Measurements from ENCODE around the gene CYP3A4. TPM values are rescaled to one million over a fixed set of nuclear protein-coding genes. Genes with fewer than 3 reads are reported as not detected.

The CYP3A4 gene
- total RNA-seq = 0.04 TPM
- polyA plus RNA-seq (ENCODE audit: insufficient read depth in 1 of 8, insufficient read length in 8 of 8, low replicate concordance in 1 of 8) = 1 to 10 TPM in 1 of 8 donors, under 1 TPM in 6, not detected in 1; 0.07 to 1.8 (median 0.13) TPM
- long read RNA-seq, donor 1 = 0 reads
- long read RNA-seq, donor 2 = 0 reads
- long read RNA-seq, donor 3 = 0 reads
- long read RNA-seq, donor 4 = 0 reads
- long read RNA-seq, donor 5 = 0 reads
- long read RNA-seq, donor 6 = 0 reads
- long read RNA-seq, donor 7 = 0 reads
- long read RNA-seq, donor 8 = 0 reads
- long read RNA-seq, donor 9 = 0 reads
- long read RNA-seq, donor 10 = 0 reads
- long read RNA-seq, donor 11 = 0 reads

DNA sequence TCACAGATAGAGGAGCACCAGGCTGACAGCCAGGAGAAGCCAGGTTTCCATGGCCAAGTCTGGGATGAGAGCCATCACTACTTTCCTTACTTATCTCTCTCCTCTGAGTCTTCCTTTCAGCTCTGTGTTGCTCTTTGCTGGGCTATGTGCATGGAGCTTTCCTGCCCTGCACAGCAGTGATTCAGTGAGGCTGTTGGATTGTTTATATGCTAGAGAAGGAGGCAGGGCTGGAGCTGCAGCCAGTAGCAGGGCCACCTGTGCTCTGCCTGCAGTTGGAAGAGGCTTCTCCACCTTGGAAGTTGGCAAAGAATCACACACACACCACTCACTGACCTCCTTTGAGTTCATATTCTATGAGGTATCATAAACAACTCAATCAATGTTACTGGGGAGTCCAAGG, at the start of gene CYP3A4:
Gene CYP3A4 (minus strand): TSS at position 178 of the 400 bp plus-strand sequence. CDS start 103 bp downstream, at position 75.
- Histone ChIP-seq H3K36me3 (ENCODE audit: control insufficient read depth, insufficient read depth, low read length) (no peaks in the 10 kb centered on the region), H3K4me3 (ENCODE audit: low read length) (no peak within 1 kb of the TSS), H3K27me3 (ENCODE audit: control insufficient read depth, insufficient read depth, low read length) (no peaks in the 10 kb centered on the region), H3K4me1 (ENCODE audit: control insufficient read depth, insufficient read depth, low read length) (peaks cover 1% of the 10 kb centered on the region), H3K27ac (ENCODE audit: low read length) (no peak within 1 kb of the TSS), H3K9me3 (replicated peaks; ENCODE audit: control insufficient read depth, low read depth, low read length) (no peaks in the 10 kb centered on the region)
- no peak for DNase-seq

DNA sequence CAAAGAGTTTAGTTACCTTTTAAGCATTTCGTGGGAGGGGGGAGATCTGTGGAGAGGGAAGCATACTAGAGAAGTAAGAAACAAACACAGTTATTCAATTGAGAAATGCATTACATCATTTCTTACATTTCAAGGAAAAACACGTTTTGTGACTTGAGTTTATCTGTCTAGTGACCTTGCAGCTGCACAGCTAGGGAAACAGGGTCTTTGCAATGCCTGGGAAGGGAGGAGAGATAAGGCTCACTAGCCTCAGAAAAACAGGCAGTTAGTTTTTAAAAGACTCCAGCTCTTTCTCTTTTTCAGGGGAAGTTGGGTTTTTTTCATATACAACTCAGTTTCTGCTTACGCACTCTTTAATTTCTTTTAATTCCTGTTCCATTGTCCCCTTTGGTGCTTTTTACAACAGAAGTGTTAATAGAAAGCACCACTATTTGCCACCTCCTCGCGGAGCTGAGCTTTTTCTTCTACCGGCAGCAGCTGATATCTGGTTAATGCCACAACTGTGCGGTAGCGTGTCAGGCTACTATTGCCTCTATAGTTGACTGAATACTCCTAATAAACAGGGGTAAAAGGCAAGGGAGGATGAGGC, 49.4 kb upstream of the CYP3A4 start:
- Histone ChIP-seq H3K9me3 (replicated peaks; ENCODE audit: control insufficient read depth, low read depth, low read length) (no peaks in the 10 kb centered on the region), H3K4me3 (ENCODE audit: low read length) (no peak overlapping the region), H3K27ac (ENCODE audit: low read length) (no peak overlapping the region), H3K4me1 (ENCODE audit: control insufficient read depth, insufficient read depth, low read length) (no peaks in the 10 kb centered on the region), H3K36me3 (ENCODE audit: control insufficient read depth, insufficient read depth, low read length) (no peaks in the 10 kb centered on the region), H3K27me3 (ENCODE audit: control insufficient read depth, insufficient read depth, low read length) (peaks cover 2% of the 10 kb centered on the region)
- WGBS (ENCODE audit: insufficient coverage) = no CpG with 5 or more reads among the region's 8 CpGs
- DNase-seq = no peak

DNA sequence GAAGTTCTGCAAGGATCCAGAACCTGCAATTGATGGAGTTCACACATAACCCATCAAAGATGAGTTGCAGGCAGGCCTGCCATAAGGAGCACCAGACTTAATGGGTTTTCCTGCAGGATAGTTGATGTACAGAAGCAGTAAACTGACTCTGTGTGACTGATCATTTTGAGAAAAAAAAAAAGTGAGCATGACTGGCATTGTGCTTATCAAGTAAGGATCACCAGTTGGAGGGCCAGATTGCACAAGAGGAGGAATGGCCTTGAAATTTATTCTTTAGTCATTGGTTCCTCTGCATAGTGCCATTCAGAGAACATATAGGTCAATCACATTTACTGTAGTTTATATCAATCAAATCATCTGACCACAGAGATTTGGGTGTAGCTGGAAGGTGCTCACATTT, 47.6 kb upstream of the CYP3A4 start:
- no peak overlapping the region for H3K27ac ChIP-seq (ENCODE audit: low read length)
- no peak for DNase-seq
- H3K4me3 ChIP-seq (ENCODE audit: low read length) = no peak overlapping the region

DNA sequence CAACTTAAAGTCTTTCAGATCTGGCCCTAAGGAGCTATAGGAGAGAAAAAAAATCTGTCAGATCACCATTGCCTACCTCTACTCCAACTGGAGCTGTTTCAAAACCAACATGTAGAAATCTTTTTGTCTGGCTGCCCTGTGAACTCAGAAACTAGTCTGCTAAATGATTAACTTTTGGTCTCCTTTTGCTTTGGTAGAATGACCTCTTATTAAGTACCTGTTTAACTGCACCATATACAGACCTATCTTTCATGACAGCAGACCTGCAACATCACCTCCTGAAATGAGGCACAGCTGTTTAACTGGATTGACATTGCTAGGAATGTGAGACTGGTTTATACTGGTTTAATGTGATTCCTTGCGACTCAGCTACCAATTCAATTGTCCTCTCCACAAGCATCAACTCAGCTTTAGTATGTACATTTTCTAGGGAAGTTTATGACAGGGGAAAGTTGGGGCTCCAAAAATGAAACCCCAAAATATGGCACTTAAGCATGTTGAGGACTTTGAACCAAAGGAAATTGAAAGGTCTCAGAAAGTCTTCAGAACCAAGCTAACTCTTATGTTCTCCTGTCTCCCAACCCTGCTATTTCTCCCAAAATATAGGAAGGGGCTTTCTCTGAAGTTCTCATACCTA, 45.7 kb upstream of the CYP3A4 start:
- H3K9me3 ChIP-seq (replicated peaks; ENCODE audit: control insufficient read depth, low read depth, low read length) = no peaks in the 10 kb centered on the region
- no peak overlapping the region for H3K4me3 ChIP-seq (ENCODE audit: low read length)
- WGBS (ENCODE audit: insufficient coverage) = no CpG with 5 or more reads among the region's 1 CpG
- peaks cover 2% of the 10 kb centered on the region for H3K27me3 ChIP-seq (ENCODE audit: control insufficient read depth, insufficient read depth, low read length)
- H3K36me3 ChIP-seq (ENCODE audit: control insufficient read depth, insufficient read depth, low read length) = no peaks in the 10 kb centered on the region
- no peak overlapping the region for H3K27ac ChIP-seq (ENCODE audit: low read length)
- DNase-seq = no peak
- H3K4me1 ChIP-seq (ENCODE audit: control insufficient read depth, insufficient read depth, low read length) = no peaks in the 10 kb centered on the region

More for the DNA sequence above, 47.6 kb upstream of the CYP3A4 start:
- Histone ChIP-seq H3K27me3 (ENCODE audit: control insufficient read depth, insufficient read depth, low read length) (peaks cover 2% of the 10 kb centered on the region), H3K4me1 (ENCODE audit: control insufficient read depth, insufficient read depth, low read length) (no peaks in the 10 kb centered on the region), H3K9me3 (replicated peaks; ENCODE audit: control insufficient read depth, low read depth, low read length) (no peaks in the 10 kb centered on the region), H3K36me3 (ENCODE audit: control insufficient read depth, insufficient read depth, low read length) (no peaks in the 10 kb centered on the region)

DNA sequence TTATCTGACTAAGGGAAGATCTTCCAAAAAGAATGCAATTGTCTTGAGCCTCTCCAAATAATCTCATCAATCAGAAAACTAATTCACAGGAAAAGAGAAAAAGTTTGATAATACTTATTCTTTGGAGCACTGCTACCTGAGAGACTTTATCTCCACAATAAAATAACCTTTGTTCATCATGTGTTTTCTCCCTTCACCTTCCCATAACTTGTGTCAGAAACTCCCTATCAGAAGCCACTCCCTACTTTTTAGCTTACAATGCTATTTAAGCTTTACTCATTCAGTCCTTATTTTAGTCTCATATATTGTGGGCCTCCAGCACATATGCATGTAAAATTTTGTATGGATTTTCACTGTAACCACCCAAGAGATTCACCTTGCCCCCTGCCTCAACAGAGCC, 44.8 kb upstream of the CYP3A4 start:
- H3K9me3 ChIP-seq (replicated peaks; ENCODE audit: control insufficient read depth, low read depth, low read length) = no peaks in the 10 kb centered on the region
- H3K4me1 ChIP-seq (ENCODE audit: control insufficient read depth, insufficient read depth, low read length) = peaks cover 2% of the 10 kb centered on the region
- no peaks in the 10 kb centered on the region for H3K27me3 ChIP-seq (ENCODE audit: control insufficient read depth, insufficient read depth, low read length)
- H3K4me3 ChIP-seq (ENCODE audit: low read length) = no peak overlapping the region
- DNase-seq = no peak
- no peak overlapping the region for H3K27ac ChIP-seq (ENCODE audit: low read length)
- no peaks in the 10 kb centered on the region for H3K36me3 ChIP-seq (ENCODE audit: control insufficient read depth, insufficient read depth, low read length)

DNA sequence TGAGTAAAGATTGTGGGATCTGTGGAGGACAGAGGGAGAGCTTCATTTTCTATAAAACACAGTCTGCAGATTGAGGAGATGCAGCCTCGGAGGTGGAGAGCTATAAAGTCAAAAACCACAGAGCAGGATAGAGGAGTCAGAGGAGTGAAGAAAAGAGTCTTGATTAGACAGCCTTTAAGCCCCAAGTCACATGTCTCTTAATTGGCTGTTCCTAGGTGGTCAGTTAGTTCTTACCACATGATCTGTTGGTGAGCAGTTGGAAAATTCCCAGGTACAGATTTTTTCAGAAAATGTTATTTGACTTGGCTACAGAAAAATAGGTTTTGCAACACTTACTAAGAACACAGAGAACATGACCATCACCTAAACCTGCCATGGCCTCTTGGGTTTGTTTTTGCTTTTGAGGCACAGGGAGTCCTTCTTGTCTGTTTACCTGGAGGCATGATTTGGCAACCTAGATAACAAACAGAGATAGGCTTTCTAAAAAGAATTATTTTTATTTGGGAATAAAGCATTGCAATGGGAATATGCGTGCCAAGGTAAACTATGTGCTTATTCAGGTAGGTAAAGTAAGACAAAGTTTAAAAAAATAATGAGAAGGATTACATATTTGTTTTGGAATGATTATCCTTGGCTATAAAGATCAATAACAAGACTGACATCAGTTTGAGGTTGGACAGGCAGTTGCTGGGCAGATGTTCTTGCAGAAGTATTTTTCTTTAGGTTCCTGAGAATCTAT, 43.2 kb upstream of the CYP3A4 start:
- Histone ChIP-seq H3K27me3 (ENCODE audit: control insufficient read depth, insufficient read depth, low read length) (no peaks in the 10 kb centered on the region), H3K9me3 (replicated peaks; ENCODE audit: control insufficient read depth, low read depth, low read length) (no peaks in the 10 kb centered on the region), H3K4me1 (ENCODE audit: control insufficient read depth, insufficient read depth, low read length) (peaks cover 2% of the 10 kb centered on the region), H3K27ac (ENCODE audit: low read length) (no peak overlapping the region), H3K4me3 (ENCODE audit: low read length) (no peak overlapping the region), H3K36me3 (ENCODE audit: control insufficient read depth, insufficient read depth, low read length) (no peaks in the 10 kb centered on the region)
- 100% methylated on average over 1 of the region's 2 CpGs for WGBS (ENCODE audit: insufficient coverage)
- no peak for DNase-seq

DNA sequence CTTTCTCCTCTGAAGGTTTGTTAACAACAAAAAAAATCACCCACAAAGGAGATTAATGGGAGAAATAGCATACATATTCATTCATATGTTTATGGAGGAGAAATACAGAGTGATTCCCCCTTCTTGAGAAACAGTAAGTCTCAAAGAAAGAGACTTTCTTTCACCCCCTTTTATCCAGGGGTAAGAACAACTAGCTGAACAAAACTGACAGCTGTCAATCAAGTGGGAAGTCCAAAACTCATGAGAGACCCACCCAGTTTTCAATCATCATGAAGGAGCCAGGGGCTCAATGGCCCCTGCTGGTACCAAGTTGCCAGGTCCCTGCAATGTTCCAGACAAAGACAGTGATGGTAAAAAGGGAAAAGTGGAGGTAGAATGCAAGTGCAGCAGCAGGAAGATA, 41.9 kb upstream of the CYP3A4 start:
- DNase-seq = no peak

DNA sequence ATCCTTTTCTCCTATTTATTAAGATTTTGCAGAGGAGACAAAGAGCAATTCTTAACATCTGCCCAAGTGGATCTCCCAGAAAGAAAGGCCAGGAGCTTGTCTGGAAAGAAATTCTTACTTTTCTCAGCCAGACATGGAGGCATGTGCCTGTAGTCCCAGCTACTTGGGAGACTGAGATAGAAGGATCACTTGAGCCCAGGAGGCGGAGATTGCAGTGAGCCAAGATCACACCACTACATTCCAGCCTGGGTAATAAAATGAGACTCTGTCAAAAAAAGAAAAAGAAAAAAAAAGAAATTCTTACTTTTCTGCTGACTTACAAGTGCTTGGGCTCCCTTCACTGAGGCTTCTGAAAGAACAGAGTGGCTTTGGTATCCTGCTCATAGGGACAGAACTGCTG, 41.5 kb upstream of the CYP3A4 start:
- WGBS (ENCODE audit: insufficient coverage) = no CpG with 5 or more reads among the region's 1 CpG
- no peaks in the 10 kb centered on the region for H3K9me3 ChIP-seq (replicated peaks; ENCODE audit: control insufficient read depth, low read depth, low read length)

More for the DNA sequence above, 41.9 kb upstream of the CYP3A4 start:
- H3K9me3 ChIP-seq (replicated peaks; ENCODE audit: control insufficient read depth, low read depth, low read length) = no peaks in the 10 kb centered on the region
- H3K27ac ChIP-seq (ENCODE audit: low read length) = no peak overlapping the region
- peaks cover 2% of the 10 kb centered on the region for H3K4me1 ChIP-seq (ENCODE audit: control insufficient read depth, insufficient read depth, low read length)
- H3K4me3 ChIP-seq (ENCODE audit: low read length) = no peak overlapping the region
- H3K36me3 ChIP-seq (ENCODE audit: control insufficient read depth, insufficient read depth, low read length) = no peaks in the 10 kb centered on the region
- H3K27me3 ChIP-seq (ENCODE audit: control insufficient read depth, insufficient read depth, low read length) = no peaks in the 10 kb centered on the region

DNA sequence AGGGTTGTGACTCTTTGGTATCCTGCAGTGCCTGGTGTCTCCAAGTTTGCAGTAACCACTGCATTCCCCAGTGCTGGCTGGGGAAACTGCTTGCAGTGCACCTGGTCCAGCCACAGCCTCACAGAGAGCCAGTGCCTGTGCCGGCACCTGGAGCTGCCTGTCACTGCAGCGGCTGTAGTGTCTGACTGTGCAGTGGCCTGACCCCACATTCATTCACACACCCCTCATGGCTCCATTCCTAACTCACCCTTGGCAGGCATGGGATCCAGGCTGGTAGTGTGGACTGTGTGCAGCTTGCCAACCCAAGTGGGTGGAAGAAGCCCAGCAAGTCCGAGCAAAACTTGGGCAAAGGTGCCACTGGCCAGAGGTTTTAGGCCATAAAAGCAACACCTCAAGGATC, 40.1 kb upstream of the CYP3A4 start:
- Histone ChIP-seq H3K4me3 (ENCODE audit: low read length) (no peak overlapping the region), H3K9me3 (replicated peaks; ENCODE audit: control insufficient read depth, low read depth, low read length) (no peaks in the 10 kb centered on the region), H3K27ac (ENCODE audit: low read length) (no peak overlapping the region), H3K4me1 (ENCODE audit: control insufficient read depth, insufficient read depth, low read length) (peaks cover 2% of the 10 kb centered on the region), H3K36me3 (ENCODE audit: control insufficient read depth, insufficient read depth, low read length) (no peaks in the 10 kb centered on the region), H3K27me3 (ENCODE audit: control insufficient read depth, insufficient read depth, low read length) (no peaks in the 10 kb centered on the region)
- peak; percentile 15 for DNase-seq
- 80% methylated on average over 1 of the region's 3 CpGs for WGBS (ENCODE audit: insufficient coverage)

More for the DNA sequence above, 41.5 kb upstream of the CYP3A4 start:
- no peaks in the 10 kb centered on the region for H3K36me3 ChIP-seq (ENCODE audit: control insufficient read depth, insufficient read depth, low read length)
- no peak overlapping the region for H3K4me3 ChIP-seq (ENCODE audit: low read length)
- no peaks in the 10 kb centered on the region for H3K27me3 ChIP-seq (ENCODE audit: control insufficient read depth, insufficient read depth, low read length)
- peaks cover 2% of the 10 kb centered on the region for H3K4me1 ChIP-seq (ENCODE audit: control insufficient read depth, insufficient read depth, low read length)
- H3K27ac ChIP-seq (ENCODE audit: low read length) = no peak overlapping the region
- DNase-seq = no peak

Data from muscle of leg (tissue), 16 donors.